Cardiac muscle cell (in vitro differentiated cells and primary cell): ENCODE data around the gene NENF. TPM values are rescaled to one million over a fixed set of nuclear protein-coding genes. Genes with fewer than 3 reads are reported as not detected.

ENCODE experiments used
- DNase-seq, 2 donors: peaks; one replicate each; pipeline versions ENCODE4 v3.0.0 to v3.0.0-alpha.2; 2010 to 2017; ENCODE audit warnings: low read depth in 1 of 2, low spot score in 1 of 2
- H3K27ac ChIP-seq: fragments of 200-600 bp; sonication (generic); 2 replicates; pipeline ENCODE4 v1.5.1; 2016
- H3K27me3 ChIP-seq: fragments of 200-600 bp; sonication (generic); 2 replicates; pipeline ENCODE4 v1.6.0; 2016; ENCODE audit warnings: control low read depth
- H3K36me3 ChIP-seq: fragments of 200-600 bp; sonication (generic); 2 replicates; pipeline ENCODE4 v1.5.1; 2016; ENCODE audit warnings: control low read depth
- H3K4me1 ChIP-seq: fragments of 200-600 bp; sonication (generic); 2 replicates; pipeline ENCODE4 v1.8.1; 2017; ENCODE audit warnings: low read depth, mild to moderate bottlenecking, mixed run types
- H3K4me3 ChIP-seq: fragments of 200-600 bp; sonication (generic); 2 replicates; pipeline ENCODE4 v1.5.1; 2016; ENCODE audit warnings: mild to moderate bottlenecking
- H3K9me3 ChIP-seq: fragments of 200-600 bp; sonication (generic); 2 replicates; pipeline ENCODE4 v1.5.1; 2017; ENCODE audit warnings: low read depth, mild to moderate bottlenecking, control low read depth
- polyA plus RNA-seq: library from polyadenylated mRNA; unstranded; fragments of >200 nt; fragmentation: Nextera tagmentation; extraction: Ambion mirVana; gene quantifications from 2 replicates; pipeline ENCODE4 v1.2.1, GENCODE V29; 2016
- total RNA-seq: library from RNA; depleted of rRNA; stranded (reverse); fragments of >200 nt; gene quantifications from 2 replicates; pipeline ENCODE4 v1.2.3, GENCODE V29; 2016
- TF ChIP-seq, protein P1 (sequence below): IDR thresholded peaks from 2 replicates; pipeline ENCODE4 v1.5.1; 2012; ENCODE audit warnings: low read depth, mild to moderate bottlenecking, low read length

Gene NENF
- total and polyA plus RNA-seq, 2 experiments from 2014 or later, result 23.7 to 34.6 TPM

DNA sequence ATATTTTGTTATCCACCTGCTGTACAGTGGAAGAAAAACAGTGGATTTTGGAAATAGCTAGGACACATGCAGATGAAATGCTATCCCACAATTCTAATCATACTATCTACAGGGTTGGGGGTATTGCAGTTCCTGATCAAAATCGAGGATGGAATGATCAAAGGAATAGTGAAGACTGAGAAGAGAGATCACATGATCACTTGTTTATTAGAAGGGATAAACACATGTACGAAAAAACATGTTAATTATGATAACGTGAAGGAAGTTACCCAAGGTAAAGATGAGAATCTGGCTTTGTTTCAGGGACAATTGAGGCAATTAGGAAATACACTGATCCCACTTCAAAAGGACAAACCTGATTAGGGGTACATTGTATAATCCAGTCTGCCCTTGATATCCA, 8.8 kb upstream of the NENF start:
- H3K4me3 ChIP-seq, result no peak overlapping the region
- no peaks in the 10 kb centered on the region for H3K36me3 ChIP-seq
- no peak for DNase-seq
- H3K4me1 ChIP-seq, result no peaks in the 10 kb centered on the region
- TF ChIP-seq, protein P1, sequence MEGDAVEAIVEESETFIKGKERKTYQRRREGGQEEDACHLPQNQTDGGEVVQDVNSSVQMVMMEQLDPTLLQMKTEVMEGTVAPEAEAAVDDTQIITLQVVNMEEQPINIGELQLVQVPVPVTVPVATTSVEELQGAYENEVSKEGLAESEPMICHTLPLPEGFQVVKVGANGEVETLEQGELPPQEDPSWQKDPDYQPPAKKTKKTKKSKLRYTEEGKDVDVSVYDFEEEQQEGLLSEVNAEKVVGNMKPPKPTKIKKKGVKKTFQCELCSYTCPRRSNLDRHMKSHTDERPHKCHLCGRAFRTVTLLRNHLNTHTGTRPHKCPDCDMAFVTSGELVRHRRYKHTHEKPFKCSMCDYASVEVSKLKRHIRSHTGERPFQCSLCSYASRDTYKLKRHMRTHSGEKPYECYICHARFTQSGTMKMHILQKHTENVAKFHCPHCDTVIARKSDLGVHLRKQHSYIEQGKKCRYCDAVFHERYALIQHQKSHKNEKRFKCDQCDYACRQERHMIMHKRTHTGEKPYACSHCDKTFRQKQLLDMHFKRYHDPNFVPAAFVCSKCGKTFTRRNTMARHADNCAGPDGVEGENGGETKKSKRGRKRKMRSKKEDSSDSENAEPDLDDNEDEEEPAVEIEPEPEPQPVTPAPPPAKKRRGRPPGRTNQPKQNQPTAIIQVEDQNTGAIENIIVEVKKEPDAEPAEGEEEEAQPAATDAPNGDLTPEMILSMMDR, result no peak
- H3K9me3 ChIP-seq, result no peaks in the 10 kb centered on the region
- H3K27me3 ChIP-seq, result peaks cover 7% of the 10 kb centered on the region
- no peak overlapping the region for H3K27ac ChIP-seq

DNA sequence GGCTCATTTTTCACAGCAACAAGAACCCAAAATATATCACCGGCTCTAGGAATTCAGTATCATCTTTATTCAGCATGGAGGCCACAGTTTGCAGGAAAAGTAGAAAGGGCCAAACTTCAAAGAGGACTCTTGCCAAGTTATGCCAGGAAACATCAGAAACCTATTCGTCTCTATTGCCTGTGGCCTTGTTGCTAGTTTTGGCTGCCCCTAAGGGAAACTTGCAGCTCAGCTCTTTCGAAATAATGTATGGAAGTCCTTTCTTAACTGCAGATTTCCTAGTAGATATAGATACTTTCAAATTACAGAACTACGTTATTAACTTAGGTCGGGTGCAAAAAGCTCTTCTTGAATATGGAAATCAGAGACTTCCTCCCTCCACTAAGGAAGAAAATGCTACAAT, 4.2 kb upstream of the NENF start:
- Histone ChIP-seq H3K9me3 (no peaks in the 10 kb centered on the region), H3K4me1 (no peaks in the 10 kb centered on the region), H3K27ac (no peak overlapping the region), H3K36me3 (no peaks in the 10 kb centered on the region), H3K4me3 (no peak overlapping the region), H3K27me3 (peaks cover 4% of the 10 kb centered on the region)
- TF ChIP-seq, protein P1, result no peak
- DNase-seq, result peak in 1 of 2 donors; percentile 16

DNA sequence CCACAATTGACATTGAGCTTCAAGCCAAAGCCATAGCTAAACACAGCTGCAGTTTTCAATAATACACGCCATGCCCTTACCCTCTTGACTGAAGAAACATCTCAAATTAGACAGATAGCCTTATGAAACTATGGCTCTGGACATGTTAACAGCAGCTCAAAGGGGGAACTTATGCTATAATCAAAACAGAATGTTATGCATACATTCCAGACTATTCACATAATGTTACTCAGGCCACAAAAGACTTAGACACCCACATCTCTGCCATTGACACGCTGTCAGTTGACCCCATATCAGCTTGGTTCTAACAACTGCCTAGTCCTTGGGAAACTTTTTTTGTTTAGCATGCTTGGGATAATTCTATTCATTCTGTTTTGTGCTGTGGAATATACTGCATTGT, 2.3 kb upstream of the NENF start:
- Histone ChIP-seq H3K9me3 (no peaks in the 10 kb centered on the region), H3K36me3 (no peaks in the 10 kb centered on the region), H3K4me1 (no peaks in the 10 kb centered on the region), H3K27ac (no peak overlapping the region), H3K27me3 (no peaks in the 10 kb centered on the region), H3K4me3 (no peak overlapping the region)
- TF ChIP-seq, protein P1, result no peak
- no peak for DNase-seq

DNA sequence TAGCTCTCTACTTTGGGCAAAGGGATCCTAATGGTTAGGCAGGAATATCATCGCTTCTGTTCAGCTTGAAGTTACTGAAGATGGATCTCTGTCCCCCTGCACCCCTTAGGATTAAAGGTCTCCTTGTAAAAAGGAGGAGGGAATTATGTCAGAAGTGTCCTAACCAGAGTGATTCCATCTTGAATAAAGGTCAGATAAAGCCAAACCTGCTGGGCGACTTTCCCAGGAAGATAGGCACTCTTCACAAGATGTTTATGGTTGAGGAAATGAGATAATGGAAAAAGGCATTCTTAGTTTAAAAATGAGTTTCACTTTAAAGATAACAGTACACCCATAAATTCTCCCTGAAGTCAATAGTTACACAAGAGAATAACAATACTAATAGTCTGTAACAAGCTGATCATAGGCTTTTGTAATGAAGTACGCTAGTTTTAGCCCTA, 1.7 kb upstream of the NENF start:
- H3K27ac ChIP-seq, result no peak overlapping the region
- DNase-seq, result peak in 1 of 2 donors; percentile 9
- no peaks in the 10 kb centered on the region for H3K4me1 ChIP-seq
- TF ChIP-seq, protein P1, result no peak
- H3K4me3 ChIP-seq, result no peak overlapping the region
- H3K36me3 ChIP-seq, result no peaks in the 10 kb centered on the region
- no peaks in the 10 kb centered on the region for H3K27me3 ChIP-seq
- no peaks in the 10 kb centered on the region for H3K9me3 ChIP-seq

DNA sequence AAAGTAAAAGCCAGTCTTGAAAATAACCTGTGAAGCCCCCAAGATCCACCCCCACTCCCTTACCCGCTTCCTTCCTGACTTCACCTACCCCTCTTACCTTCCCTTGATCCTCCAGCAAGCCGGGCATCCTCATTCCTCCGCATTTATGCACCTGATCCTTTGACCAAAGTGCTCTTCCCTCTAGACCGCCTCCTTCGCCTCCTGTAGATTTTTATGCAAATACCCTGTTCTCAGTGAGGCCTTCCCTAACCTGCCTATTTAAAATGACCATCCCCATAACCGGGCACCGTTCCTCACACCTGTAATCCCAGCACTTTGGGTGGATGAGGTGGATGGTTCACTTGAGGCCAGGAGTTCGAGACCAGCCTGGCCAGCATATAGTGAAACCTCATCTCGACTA, 1.1 kb upstream of the NENF start:
- TF ChIP-seq, protein P1, result no peak
- Histone ChIP-seq H3K36me3 (no peaks in the 10 kb centered on the region), H3K4me3 (no peak overlapping the region), H3K9me3 (no peaks in the 10 kb centered on the region), H3K27me3 (no peaks in the 10 kb centered on the region), H3K27ac (no peak overlapping the region), H3K4me1 (no peaks in the 10 kb centered on the region)
- no peak for DNase-seq

DNA sequence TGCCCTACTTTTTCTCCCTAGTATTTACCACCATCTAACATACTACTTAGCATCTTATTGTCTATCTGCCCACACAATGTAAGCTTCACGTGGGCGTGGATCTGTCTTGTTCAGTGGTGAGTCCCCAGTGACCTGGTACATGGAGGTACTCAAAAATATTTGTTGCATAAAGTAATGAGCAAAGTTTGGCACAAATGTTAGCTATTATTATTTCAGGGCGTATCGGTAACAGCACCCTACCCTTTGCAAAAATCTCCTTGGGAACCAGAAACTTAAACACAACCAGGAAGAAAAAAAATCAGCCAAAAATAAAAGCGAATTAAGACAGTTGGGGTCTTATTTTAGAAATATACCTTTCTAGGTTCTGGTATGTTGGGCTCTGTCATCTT, 454 bp upstream of the NENF start:
- peak in 1 of 2 donors; percentile 13 for DNase-seq
- TF ChIP-seq, protein P1, result no peak
- Histone ChIP-seq H3K27ac (no peak overlapping the region), H3K4me3 (peak overlapping the region; percentile 69), H3K9me3 (no peaks in the 10 kb centered on the region), H3K27me3 (no peaks in the 10 kb centered on the region), H3K4me1 (no peaks in the 10 kb centered on the region), H3K36me3 (no peaks in the 10 kb centered on the region)
